RWPE2 (cell line): ENCODE results near the gene KRTCAP2.
A peak's percentile ranks its signal among the peaks of the same experiment; 100 is the strongest.

ENCODE experiments used
- ATAC-seq: fragments of 200-7000 bp; cut with Tn5 transposase; 3 replicates; pipeline ENCODE4 v1.9.1; 2021; ENCODE audit warnings: low read depth
- DNase-seq: peaks from one replicate; pipeline ENCODE4 v3.0.0-alpha.2; 2020; ENCODE audit warnings: low spot score
- H3K27ac ChIP-seq: fragments of 450-650 bp; 2 replicates; pipeline ENCODE4 v1.5.1; 2017; ENCODE audit warnings: mild to moderate bottlenecking; ENCODE audit not compliant: poor library complexity, severe bottlenecking
- H3K27me3 ChIP-seq: fragments of 250-450 bp; sonication (Bioruptor Pico); 2 replicates; pipeline ENCODE4 v1.5.1; 2021; ENCODE audit warnings: mild to moderate bottlenecking, moderate library complexity; ENCODE audit not compliant: insufficient read depth, poor library complexity, severe bottlenecking
- H3K36me3 ChIP-seq: fragments of 250-450 bp; sonication (Bioruptor Pico); 2 replicates; pipeline ENCODE4 v1.5.1; 2020; ENCODE audit warnings: low read depth, mild to moderate bottlenecking, moderate library complexity
- H3K4me1 ChIP-seq: fragments of 250-450 bp; sonication (Bioruptor Pico); 2 replicates; pipeline ENCODE4 v1.5.1; 2021; ENCODE audit warnings: mild to moderate bottlenecking, moderate library complexity; ENCODE audit not compliant: insufficient read depth, poor library complexity, severe bottlenecking
- H3K4me3 ChIP-seq: fragments of 250-450 bp; sonication (Bioruptor Pico); 2 replicates; pipeline ENCODE4 v1.5.1; 2021; ENCODE audit warnings: mild to moderate bottlenecking, moderate library complexity; ENCODE audit not compliant: severe bottlenecking
- H3K9me3 ChIP-seq: fragments of 250-450 bp; sonication (Bioruptor Pico); 2 replicates; pipeline ENCODE4 v1.5.1; 2021; ENCODE audit warnings: mild to moderate bottlenecking, moderate library complexity; ENCODE audit not compliant: severe bottlenecking
- TF ChIP-seq, protein P1 (sequence below): fragments of 450-650 bp; IDR thresholded peaks from one replicate; pipeline ENCODE4 v1.5.1; 2017; ENCODE audit warnings: mild to moderate bottlenecking, moderate library complexity; ENCODE audit not compliant: poor library complexity, severe bottlenecking

Gene KRTCAP2

GRCh38 chr1:155124503-155125463 lies 48.3 kb downstream of the KRTCAP2 start:
- Histone ChIP-seq H3K4me1 (peaks cover 38% of the 10 kb centered on the region), H3K36me3 (no peaks in the 10 kb centered on the region), H3K9me3 (no peaks in the 10 kb centered on the region), H3K4me3 (no peak overlapping the region), H3K27ac (peak overlapping the region; percentile 91), H3K27me3 (no peaks in the 10 kb centered on the region)
- ATAC-seq (peak; percentile 24), DNase-seq (peak; percentile 80)
- TF ChIP-seq, protein P1, sequence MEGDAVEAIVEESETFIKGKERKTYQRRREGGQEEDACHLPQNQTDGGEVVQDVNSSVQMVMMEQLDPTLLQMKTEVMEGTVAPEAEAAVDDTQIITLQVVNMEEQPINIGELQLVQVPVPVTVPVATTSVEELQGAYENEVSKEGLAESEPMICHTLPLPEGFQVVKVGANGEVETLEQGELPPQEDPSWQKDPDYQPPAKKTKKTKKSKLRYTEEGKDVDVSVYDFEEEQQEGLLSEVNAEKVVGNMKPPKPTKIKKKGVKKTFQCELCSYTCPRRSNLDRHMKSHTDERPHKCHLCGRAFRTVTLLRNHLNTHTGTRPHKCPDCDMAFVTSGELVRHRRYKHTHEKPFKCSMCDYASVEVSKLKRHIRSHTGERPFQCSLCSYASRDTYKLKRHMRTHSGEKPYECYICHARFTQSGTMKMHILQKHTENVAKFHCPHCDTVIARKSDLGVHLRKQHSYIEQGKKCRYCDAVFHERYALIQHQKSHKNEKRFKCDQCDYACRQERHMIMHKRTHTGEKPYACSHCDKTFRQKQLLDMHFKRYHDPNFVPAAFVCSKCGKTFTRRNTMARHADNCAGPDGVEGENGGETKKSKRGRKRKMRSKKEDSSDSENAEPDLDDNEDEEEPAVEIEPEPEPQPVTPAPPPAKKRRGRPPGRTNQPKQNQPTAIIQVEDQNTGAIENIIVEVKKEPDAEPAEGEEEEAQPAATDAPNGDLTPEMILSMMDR: no peak

DNA sequence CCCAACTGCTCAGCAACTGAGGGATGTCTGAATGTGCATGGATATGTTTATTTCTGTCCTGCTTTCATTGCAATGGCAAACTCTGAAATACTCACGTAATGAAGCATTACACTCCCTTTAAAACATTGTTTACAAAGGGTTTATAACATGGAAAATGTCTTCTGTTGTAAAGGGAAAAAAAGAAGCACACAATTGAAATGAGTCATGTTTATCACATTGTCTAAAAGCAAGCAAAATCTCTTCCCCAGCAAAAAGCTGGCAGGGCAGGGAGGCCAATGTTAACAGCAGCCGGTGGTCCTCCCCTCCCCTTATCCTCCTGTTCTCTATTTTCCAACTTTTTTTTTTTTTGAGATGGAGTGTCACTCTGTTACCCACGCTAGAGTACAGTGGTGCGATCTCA lies 49.3 kb downstream of the KRTCAP2 start:
- no peak for ATAC-seq
- Histone ChIP-seq H3K9me3 (no peaks in the 10 kb centered on the region), H3K36me3 (no peaks in the 10 kb centered on the region), H3K4me3 (no peak overlapping the region), H3K27ac (peak overlapping the region; percentile 91), H3K27me3 (no peaks in the 10 kb centered on the region), H3K4me1 (peaks cover 38% of the 10 kb centered on the region)
- TF ChIP-seq, protein P1: no peak
- DNase-seq: no peak

DNA sequence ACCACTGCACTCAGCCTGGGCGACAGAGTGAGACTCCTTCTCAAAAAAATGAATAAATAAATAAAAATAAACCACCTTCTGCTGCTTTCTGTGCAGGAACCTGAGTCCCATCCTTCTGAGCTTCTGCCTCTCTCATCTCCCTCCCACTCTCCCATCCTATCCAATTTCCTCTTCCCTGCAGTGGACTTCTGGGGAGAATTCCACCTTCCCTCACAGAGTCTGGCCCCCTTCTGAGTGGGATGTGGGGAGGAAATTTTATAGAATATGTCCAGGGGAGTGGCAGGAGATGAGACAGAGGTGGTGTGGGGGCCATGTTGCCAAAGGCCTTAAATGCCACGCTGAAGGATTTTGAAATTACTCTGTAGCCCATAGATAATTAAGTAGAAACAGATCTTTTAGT lies 50.8 kb downstream of the KRTCAP2 start:
- Histone ChIP-seq H3K4me3 (no peak overlapping the region), H3K27me3 (no peaks in the 10 kb centered on the region), H3K36me3 (no peaks in the 10 kb centered on the region), H3K9me3 (no peaks in the 10 kb centered on the region), H3K4me1 (peaks cover 38% of the 10 kb centered on the region), H3K27ac (no peak overlapping the region)
- DNase-seq (no peak), ATAC-seq (no peak)
- TF ChIP-seq, protein P1: no peak

DNA sequence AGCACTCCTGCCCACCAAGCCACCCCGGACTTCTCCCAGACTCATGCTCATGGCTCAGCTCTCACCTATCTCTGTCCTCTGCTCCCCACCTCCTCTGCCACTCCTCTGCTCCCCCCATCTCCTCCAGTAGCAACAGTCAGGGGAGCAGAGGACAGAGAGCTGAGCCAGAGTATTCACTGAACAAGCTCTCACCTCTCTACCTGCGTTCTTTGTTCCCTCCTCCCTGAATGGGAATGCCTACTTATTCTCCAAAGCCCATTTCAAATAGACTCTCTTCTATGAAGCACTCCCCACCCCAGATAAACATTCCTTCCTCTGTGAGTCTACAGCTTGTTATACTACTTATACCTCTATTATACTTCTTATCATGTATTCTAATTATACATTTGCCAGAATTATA lies 51.9 kb downstream of the KRTCAP2 start:
- no peak for ATAC-seq
- H3K36me3 ChIP-seq: no peaks in the 10 kb centered on the region
- no peaks in the 10 kb centered on the region for H3K27me3 ChIP-seq
- H3K9me3 ChIP-seq: no peaks in the 10 kb centered on the region
- TF ChIP-seq, protein P1: no peak
- no peak overlapping the region for H3K27ac ChIP-seq
- DNase-seq: no peak
- peaks cover 29% of the 10 kb centered on the region for H3K4me1 ChIP-seq
- no peak overlapping the region for H3K4me3 ChIP-seq

GRCh38 chr1:155120253-155120652 lies 52.9 kb downstream of the KRTCAP2 start:
- H3K27me3 ChIP-seq: no peaks in the 10 kb centered on the region
- ATAC-seq (no peak), DNase-seq (no peak)
- H3K27ac ChIP-seq: no peak overlapping the region
- no peaks in the 10 kb centered on the region for H3K36me3 ChIP-seq
- H3K4me3 ChIP-seq: no peak overlapping the region
- H3K9me3 ChIP-seq: no peaks in the 10 kb centered on the region
- H3K4me1 ChIP-seq: peaks cover 19% of the 10 kb centered on the region
- TF ChIP-seq, protein P1: no peak
